ENCODE results near the gene HHIPL1.
A peak's percentile ranks its signal among the peaks of the same experiment; 100 is the strongest.

The HHIPL1 gene

GRCh38 chr14:99628887-99629618 is 15.9 kb upstream of the HHIPL1 start:
- no peak for FAIRE-seq
- TF ChIP-seq CTCF (IDR thresholded peaks at IDR 0.05; ENCODE audit: insufficient read depth, missing control alignments), result peak; percentile 87
- DNase-seq (ENCODE audit: insufficient read length, low spot score), result peak; percentile 95

GRCh38 chr14:99630202-99630601 is 14.7 kb upstream of the HHIPL1 start:
- no peak for DNase-seq (ENCODE audit: insufficient read length, low spot score)
- TF ChIP-seq CTCF (IDR thresholded peaks at IDR 0.05; ENCODE audit: insufficient read depth, missing control alignments), result no peak
- no peak for FAIRE-seq

GRCh38 chr14:99632410-99633035 is 12.4 kb upstream of the HHIPL1 start:
- no peak for TF ChIP-seq CTCF (IDR thresholded peaks at IDR 0.05; ENCODE audit: insufficient read depth, missing control alignments)
- DNase-seq (ENCODE audit: insufficient read length, low spot score) (no peak), FAIRE-seq (no peak)

- DNase-seq (ENCODE audit: insufficient read length, low spot score) (no peak), FAIRE-seq (no peak)
- TF ChIP-seq CTCF (IDR thresholded peaks at IDR 0.05; ENCODE audit: insufficient read depth, missing control alignments), result no peak
These were observed 11.8 kb upstream of the HHIPL1 start for GRCh38 chr14:99633141-99633540.

- FAIRE-seq (no peak), DNase-seq (ENCODE audit: insufficient read length, low spot score) (no peak)
- no peak for TF ChIP-seq CTCF (IDR thresholded peaks at IDR 0.05; ENCODE audit: insufficient read depth, missing control alignments)
These were observed 11.0 kb upstream of the HHIPL1 start for GRCh38 chr14:99633918-99634317.

GRCh38 chr14:99634443-99634842 is 10.5 kb upstream of the HHIPL1 start:
- DNase-seq (ENCODE audit: insufficient read length, low spot score), result no peak
- no peak for FAIRE-seq

More at GRCh38 chr14:99634443-99634842, 10.5 kb upstream of the HHIPL1 start:
- TF ChIP-seq CTCF (IDR thresholded peaks at IDR 0.05; ENCODE audit: insufficient read depth, missing control alignments), result no peak
